ENCODE measurements around the gene TSNAX. TPM values are rescaled to one million over a fixed set of nuclear protein-coding genes. Genes with fewer than 3 reads are reported as not detected.

Gene TSNAX
- 32.3 and 34.9 TPM in 2 replicates for total RNA-seq

GRCh38 chr1:231528172-231529029, at the start of gene TSNAX:
TSS of gene TSNAX (plus strand) at chr1:231528669. CDS start at chr1:231528811, 142 bp downstream.

Other genes with a start within 250 kb of the TSNAX start
- 5.8 and 6.6 TPM in 2 replicates for gene EXOC8, start 190.8 kb upstream of the TSNAX start, total RNA-seq
- gene SPRTN, start 190.4 kb upstream of the TSNAX start, total RNA-seq = 14.1 and 28.0 TPM in 2 replicates
- gene EGLN1, start 106.4 kb upstream of the TSNAX start, total RNA-seq = 17.9 and 20.6 TPM in 2 replicates
- 1.6 and 2.3 TPM in 2 replicates for gene DISC1, start 98.1 kb downstream of the TSNAX start, total RNA-seq